GM18520 (cell line): Measurements from ENCODE around the gene DCAF11.
A peak's percentile ranks its signal among the peaks of the same experiment; 100 is the strongest.

Experiments
- ATAC-seq: cut with Tn5 transposase; IDR thresholded peaks from one replicate; pipeline ENCODE4 v1.9.1; 2021; ENCODE audit not compliant: unreplicated experiment

Gene DCAF11

GRCh38 chr14:24137529-24138395, 23.2 kb downstream of the DCAF11 start:
- ATAC-seq, result no peak

GRCh38 chr14:24138396-24139271, 24.1 kb downstream of the DCAF11 start:
- ATAC-seq, result no peak

- ATAC-seq, result no peak
These were observed 24.8 kb downstream of the DCAF11 start for GRCh38 chr14:24139272-24139934.

- peak; percentile 80 for ATAC-seq
These were observed 26.7 kb downstream of the DCAF11 start, which contains the start of gene EMC9 for GRCh38 chr14:24141097-24141880. Gene EMC9, minus strand, starts transcription at chr14:24141591. Its CDS starts 287 bp downstream, at chr14:24141304.

GRCh38 chr14:24143511-24143910, 28.9 kb downstream of the DCAF11 start:
- no peak for ATAC-seq

GRCh38 chr14:24144451-24144850, 29.9 kb downstream of the DCAF11 start:
- no peak for ATAC-seq

- no peak for ATAC-seq
These were observed 30.6 kb downstream of the DCAF11 start for GRCh38 chr14:24145219-24145618.

GRCh38 chr14:24145690-24146452, 31.3 kb downstream of the DCAF11 start:
- no peak for ATAC-seq

GRCh38 chr14:24146453-24146977, 31.9 kb downstream of the DCAF11 start, which contains the start of gene PSME2:
Gene PSME2, minus strand, starts transcription at chr14:24146610. Its CDS starts 29 bp downstream, at chr14:24146581.
- ATAC-seq, result peak; percentile 41

- peak; percentile 79 for ATAC-seq
These were observed 32.6 kb downstream of the DCAF11 start, which contains the start of gene RNF31 for GRCh38 chr14:24146978-24147760. Gene RNF31, plus strand, starts transcription at chr14:24147498. Its CDS starts 201 bp downstream, at chr14:24147699.

- no peak for ATAC-seq
These were observed 33.3 kb downstream of the DCAF11 start for GRCh38 chr14:24147761-24148428.

- ATAC-seq, result no peak
These were observed 34.9 kb downstream of the DCAF11 start for GRCh38 chr14:24149302-24149969.

GRCh38 chr14:24150061-24150460, 35.5 kb downstream of the DCAF11 start:
- ATAC-seq, result no peak

GRCh38 chr14:24150567-24150966, 36.0 kb downstream of the DCAF11 start:
- ATAC-seq, result no peak

- no peak for ATAC-seq
These were observed 36.4 kb downstream of the DCAF11 start for GRCh38 chr14:24150993-24151392.

GRCh38 chr14:24151404-24152080, 37.0 kb downstream of the DCAF11 start:
- no peak for ATAC-seq

- ATAC-seq, result no peak
These were observed 40.5 kb downstream of the DCAF11 start for GRCh38 chr14:24155100-24155499.
